Activated naive CD4-positive, alpha-beta T cell (primary cell): ENCODE measurements around the gene FAM131B.

Experiments used
- DNase-seq, 4 experiments: peaks; one replicate each; lab custom pipeline; 2025; lab: John Stamatoyannopoulos, UW

FAM131B gene

DNA sequence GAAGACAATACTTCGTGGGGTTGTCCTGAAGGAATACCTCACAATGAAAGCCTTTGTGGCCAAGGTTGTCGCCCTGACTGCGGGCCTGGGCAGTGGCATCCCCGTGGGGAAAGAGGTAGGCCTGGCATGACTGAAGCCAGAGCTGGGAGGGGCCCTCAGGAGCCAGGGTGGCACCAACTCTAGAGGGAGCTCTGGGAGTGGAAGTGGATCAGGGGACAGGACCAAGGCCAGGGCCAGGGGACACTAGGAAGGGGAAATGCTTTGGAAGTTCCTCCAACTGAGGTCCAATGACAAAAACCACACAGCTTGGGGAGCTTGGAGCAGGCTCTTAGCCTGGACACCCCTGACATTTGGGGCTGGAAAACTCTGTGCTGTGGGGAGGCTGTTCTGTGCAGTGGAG is 40.8 kb downstream of the FAM131B start:
- no peak for DNase-seq

- DNase-seq, result no peak
These were observed 41.3 kb downstream of the FAM131B start for GRCh38 chr7:143321242-143321641.

DNA sequence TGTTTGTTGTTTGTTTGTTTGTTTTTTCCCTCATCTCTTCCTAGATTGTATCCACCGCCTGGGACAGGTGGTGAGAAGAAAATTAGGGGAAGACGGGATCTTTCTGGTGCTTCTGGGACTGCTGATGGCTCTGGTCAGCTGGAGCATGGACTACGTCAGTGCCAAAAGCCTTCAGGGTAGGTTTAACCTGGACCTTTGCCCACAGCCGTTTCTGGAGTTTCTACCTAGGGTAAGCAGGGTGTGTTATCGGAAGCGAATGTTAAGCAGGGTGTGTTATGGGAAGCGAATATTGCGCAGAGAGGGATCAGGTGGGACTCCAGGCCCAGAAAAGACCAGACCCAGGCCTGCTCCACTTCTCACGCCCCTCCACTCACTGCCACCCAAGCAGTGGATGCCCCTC is 41.9 kb downstream of the FAM131B start:
- DNase-seq, result no peak

DNA sequence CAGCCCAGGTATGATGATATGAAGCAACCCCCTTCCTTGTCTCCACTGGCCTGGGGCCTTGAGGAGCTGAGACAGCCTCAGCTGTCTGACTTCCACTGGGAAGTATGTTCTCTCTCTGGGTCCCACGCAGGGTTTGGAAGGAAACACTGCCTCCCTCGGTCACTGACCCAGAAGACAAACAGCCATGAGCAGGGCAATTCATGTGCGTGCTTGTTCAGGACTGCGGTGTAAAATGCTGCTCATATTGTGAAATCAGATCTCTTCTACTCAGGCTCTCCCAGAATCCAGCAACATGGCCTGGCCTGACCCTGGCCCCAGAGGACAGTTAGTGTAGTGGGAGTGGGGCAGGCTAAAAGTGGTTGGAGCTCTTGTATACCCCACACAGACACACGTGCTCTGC is 43.9 kb downstream of the FAM131B start:
- no peak for DNase-seq

- DNase-seq, result no peak
These were observed 46.0 kb downstream of the FAM131B start for GRCh38 chr7:143316492-143316891.

GRCh38 chr7:143315776-143316175 is 46.7 kb downstream of the FAM131B start, which contains the start of gene CLCN1:
Gene CLCN1, plus strand, starts transcription at chr7:143316111. Its CDS starts 102 bp downstream, at chr7:143316213.
- no peak for DNase-seq

GRCh38 chr7:143314127-143314526 is 48.4 kb downstream of the FAM131B start:
- no peak for DNase-seq

DNA sequence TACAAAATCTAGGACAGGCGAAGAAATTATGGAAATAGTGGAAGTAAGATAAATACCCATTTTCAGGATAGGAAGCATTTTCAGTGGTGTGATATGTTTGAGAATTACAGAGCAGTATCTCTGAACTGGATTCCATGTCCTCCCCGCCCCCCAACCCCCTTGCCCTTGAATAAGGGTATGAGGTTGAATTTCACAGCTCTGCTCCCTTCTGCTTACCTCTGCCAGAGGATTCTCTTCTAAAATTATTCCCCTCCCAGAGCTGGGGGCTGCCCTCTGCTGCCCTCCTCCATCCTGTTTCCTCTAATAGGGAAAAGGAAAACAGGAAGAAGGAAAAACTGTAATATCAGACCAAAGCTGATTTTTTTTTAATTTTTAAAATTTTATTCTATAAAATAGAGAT is 53.9 kb downstream of the FAM131B start:
- DNase-seq, result no peak

GRCh38 chr7:143305423-143306070 is 57.0 kb downstream of the FAM131B start:
- DNase-seq, result peak; percentile 4 to 61 (median 52)

DNA sequence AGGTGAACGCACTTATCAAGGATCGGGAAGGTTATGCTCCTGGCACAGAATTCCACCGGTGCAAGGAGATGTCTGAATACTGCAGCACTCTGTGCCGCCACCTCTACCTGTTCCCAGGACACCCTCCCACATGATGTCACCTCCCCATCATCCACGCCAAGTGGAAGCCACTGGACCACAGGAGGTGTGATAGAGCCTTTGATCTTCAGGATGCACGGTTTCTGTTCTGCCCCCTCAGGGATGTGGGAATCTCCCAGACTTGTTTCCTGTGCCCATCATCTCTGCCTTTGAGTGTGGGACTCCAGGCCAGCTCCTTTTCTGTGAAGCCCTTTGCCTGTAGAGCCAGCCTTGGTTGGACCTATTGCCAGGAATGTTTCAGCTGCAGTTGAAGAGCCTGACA is 57.6 kb downstream of the FAM131B start:
- DNase-seq, result no peak

- no peak for DNase-seq
These were observed 58.8 kb downstream of the FAM131B start for GRCh38 chr7:143303733-143304132.
